Stomach (tissue), 19 donors: ENCODE results near the gene SLFN14. TPM values are rescaled to one million over a fixed set of nuclear protein-coding genes. Genes with fewer than 3 reads are reported as not detected.
A peak's percentile ranks its signal among the peaks of the same experiment; 100 is the strongest.

Experiments
- DNase-seq, 2 donors: peaks; one replicate each; pipeline versions ENCODE4 v3.0.0 to v3.0.0-alpha.2; 2013 to 2019
- H3K27ac ChIP-seq, 5 donors: fragments of 200-600 bp in 4 of 5; sonication (generic) in 4 of 5; one replicate each; pipeline ENCODE4 v1.5.1; 2013 to 2019; ENCODE audit warnings: mild to moderate bottlenecking in 1 of 5, moderate library complexity in 1 of 5
- H3K27me3 ChIP-seq, 3 donors: fragments of 200-600 bp; sonication (generic); one replicate each; pipeline ENCODE4 v1.5.1; 2017 to 2019; ENCODE audit warnings: mixed run types in 1 of 3
- H3K36me3 ChIP-seq, 4 donors: fragments of 200-600 bp; sonication (generic); 1 replicate in 3 of 4; 2 replicates in 1 of 4; pipeline ENCODE4 v1.5.1; 2016 to 2019
- H3K4me1 ChIP-seq, 4 donors: fragments of 200-600 bp; sonication (generic); one replicate each; pipeline ENCODE4 v1.5.1; 2016 to 2019
- H3K4me3 ChIP-seq, 4 donors: fragments of 200-600 bp; sonication (generic) in 3 of 4; one replicate each; pipeline ENCODE4 v1.5.1; 2016 to 2019; ENCODE audit warnings: mild to moderate bottlenecking in 1 of 4
- H3K9me3 ChIP-seq, 4 donors: fragments of 200-600 bp; sonication (generic); one replicate each; pipeline ENCODE4 v1.5.1; 2016 to 2019
- EP300 ChIP-seq: sonication (generic); formaldehyde crosslinking; IDR thresholded peaks from one replicate; pipeline ENCODE4 v1.6.1; 2017; ENCODE audit warnings: antibody characterized with exemption
- POLR2A ChIP-seq, 4 donors: fragments of 450-650 bp; IDR thresholded peaks; one replicate each; pipeline ENCODE4 v1.6.1; 2016; ENCODE audit warnings: antibody characterized with exemption in 4 of 4, control low read depth in 2 of 4, mild to moderate bottlenecking in 1 of 4, moderate library complexity in 1 of 4
- POLR2AphosphoS5 ChIP-seq, 3 donors: sonication (generic); formaldehyde crosslinking; IDR thresholded peaks; one replicate each; pipeline ENCODE4 v1.6.1; 2016; ENCODE audit warnings: antibody characterized with exemption in 3 of 3
- WGBS, 5 donors: extraction: QIAGEN DNeasy Blood & Tissue Kit in 3 of 5; methylation state at CpG; one replicate each; pipeline versions ENCODE4 v1.1.5 to v1.1.7; 2013 to 2018; 5-methylcytosine and 5-hydroxymethylcytosine counted together
- intact Hi-C: fragments of 100-400 bp; cut with DNase I; formaldehyde crosslinking; loops from one replicate; pipeline ENCODE4 v1.15.1; 2023; ENCODE audit warnings: low total_unique reads
- long read RNA-seq, 10 donors: transcript quantifications; one replicate each; lab custom pipeline, GENCODE V29; 2026
- polyA plus RNA-seq, 3 donors: library from polyadenylated mRNA; stranded (reverse); fragments of 200-250 nt; gene quantifications; one replicate each; pipeline ENCODE4 v1.2.3, GENCODE V29; 2013
- total RNA-seq, 5 donors: library from RNA; depleted of rRNA; stranded (reverse); fragments of >200 nt; gene quantifications; one replicate each; pipeline versions ENCODE4 v1.1.0 to v1.2.3, GENCODE V29; 2014 to 2016
- TF ChIP-seq, protein P1 (sequence below), 7 experiments: fragments of 450-650 bp in 4 of 7; fragments of 200-600 bp in 3 of 7; sonication (generic) in 3 of 7; IDR thresholded peaks; one replicate each; pipeline ENCODE4 v1.5.1; 2016 to 2019; ENCODE audit warnings: antibody characterized with exemption in 7 of 7, control low read depth in 2 of 7, mild to moderate bottlenecking in 1 of 7
- donor health status: healthy with polysubstance abuse.
- donor health status: Bipolar disorder and iron deficiency.
- donor health status: healthy.

Gene SLFN14
- total RNA-seq (not detected), polyA plus RNA-seq (not detected)
- long read RNA-seq, donor 1, result 0 reads
- long read RNA-seq, donor 2, result 0 reads
- long read RNA-seq, donor 3, result 0 reads
- long read RNA-seq, donor 4, result 0 reads
- long read RNA-seq, donor 5, result 0 reads
- long read RNA-seq, donor 6, result 0 reads
- long read RNA-seq, donor 7, result 0 reads
- long read RNA-seq, donor 8, result 0 reads
- long read RNA-seq, donor 9, partial matches to known transcripts, result 0 of 10 reads
- long read RNA-seq, donor 9, other reads (novel, unspliced or antisense), result 10 of 10 reads
- long read RNA-seq, donor 10, result 0 reads

- no peaks in the 10 kb centered on the region for H3K36me3 ChIP-seq
- WGBS, 5 donors, result 46 to 50% (median 49%) methylated on average over 3 of the region's 3 CpGs
- no peaks in the 10 kb centered on the region for H3K4me1 ChIP-seq
- TF ChIP-seq, protein P1, sequence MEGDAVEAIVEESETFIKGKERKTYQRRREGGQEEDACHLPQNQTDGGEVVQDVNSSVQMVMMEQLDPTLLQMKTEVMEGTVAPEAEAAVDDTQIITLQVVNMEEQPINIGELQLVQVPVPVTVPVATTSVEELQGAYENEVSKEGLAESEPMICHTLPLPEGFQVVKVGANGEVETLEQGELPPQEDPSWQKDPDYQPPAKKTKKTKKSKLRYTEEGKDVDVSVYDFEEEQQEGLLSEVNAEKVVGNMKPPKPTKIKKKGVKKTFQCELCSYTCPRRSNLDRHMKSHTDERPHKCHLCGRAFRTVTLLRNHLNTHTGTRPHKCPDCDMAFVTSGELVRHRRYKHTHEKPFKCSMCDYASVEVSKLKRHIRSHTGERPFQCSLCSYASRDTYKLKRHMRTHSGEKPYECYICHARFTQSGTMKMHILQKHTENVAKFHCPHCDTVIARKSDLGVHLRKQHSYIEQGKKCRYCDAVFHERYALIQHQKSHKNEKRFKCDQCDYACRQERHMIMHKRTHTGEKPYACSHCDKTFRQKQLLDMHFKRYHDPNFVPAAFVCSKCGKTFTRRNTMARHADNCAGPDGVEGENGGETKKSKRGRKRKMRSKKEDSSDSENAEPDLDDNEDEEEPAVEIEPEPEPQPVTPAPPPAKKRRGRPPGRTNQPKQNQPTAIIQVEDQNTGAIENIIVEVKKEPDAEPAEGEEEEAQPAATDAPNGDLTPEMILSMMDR (IDR thresholded peaks at IDR 0.05), result no peak
- no peak for TF ChIP-seq POLR2A (IDR thresholded peaks at IDR 0.05)
- no peak for TF ChIP-seq EP300
- TF ChIP-seq POLR2AphosphoS5 (IDR thresholded peaks at IDR 0.05), result no peak
- H3K27ac ChIP-seq, result no peak within 1 kb of the TSS
- peak in 1 of 2 donors; percentile 29 for DNase-seq
- intact Hi-C loops, result no loop called here
- H3K4me3 ChIP-seq, result no peak within 1 kb of the TSS
- no peaks in the 10 kb centered on the region for H3K9me3 ChIP-seq
- peaks cover 0 to 9% (median 0%) of the 10 kb centered on the region in 3 donors for H3K27me3 ChIP-seq
Measured at GRCh38 chr17:35560703-35561102, at the start of gene SLFN14. SLFN14 (minus strand) TSS chr17:35560819; CDS start chr17:35558062, 2,757 bp downstream.

GRCh38 chr17:35609831-35610230, 49.2 kb upstream of the SLFN14 start:
- H3K27me3 ChIP-seq, result no peaks in the 10 kb centered on the region
- H3K9me3 ChIP-seq, result no peaks in the 10 kb centered on the region
- H3K4me1 ChIP-seq, result peaks cover 0 to 22% (median 0%) of the 10 kb centered on the region in 4 donors
- H3K4me3 ChIP-seq, result no peak overlapping the region
- intact Hi-C loops, result loop anchor here (10.0 kb wide), 1 partner anchor 125 kb away; the partner anchor contains the start of gene RASL10B
- WGBS, 5 donors, result 95 to 97% (median 96%) methylated on average over 4 of the region's 4 CpGs
- peaks cover 34 to 93% (median 80%) of the 10 kb centered on the region in 4 donors for H3K36me3 ChIP-seq
- TF ChIP-seq EP300 (no peak), POLR2AphosphoS5 (IDR thresholded peaks at IDR 0.05) (no peak), POLR2A (IDR thresholded peaks at IDR 0.05) (no peak)
- TF ChIP-seq, protein P1 (IDR thresholded peaks at IDR 0.05), result no peak
- peak overlapping the region in 1 of 5 donors; percentile 71 for H3K27ac ChIP-seq
- no peak for DNase-seq

DNA sequence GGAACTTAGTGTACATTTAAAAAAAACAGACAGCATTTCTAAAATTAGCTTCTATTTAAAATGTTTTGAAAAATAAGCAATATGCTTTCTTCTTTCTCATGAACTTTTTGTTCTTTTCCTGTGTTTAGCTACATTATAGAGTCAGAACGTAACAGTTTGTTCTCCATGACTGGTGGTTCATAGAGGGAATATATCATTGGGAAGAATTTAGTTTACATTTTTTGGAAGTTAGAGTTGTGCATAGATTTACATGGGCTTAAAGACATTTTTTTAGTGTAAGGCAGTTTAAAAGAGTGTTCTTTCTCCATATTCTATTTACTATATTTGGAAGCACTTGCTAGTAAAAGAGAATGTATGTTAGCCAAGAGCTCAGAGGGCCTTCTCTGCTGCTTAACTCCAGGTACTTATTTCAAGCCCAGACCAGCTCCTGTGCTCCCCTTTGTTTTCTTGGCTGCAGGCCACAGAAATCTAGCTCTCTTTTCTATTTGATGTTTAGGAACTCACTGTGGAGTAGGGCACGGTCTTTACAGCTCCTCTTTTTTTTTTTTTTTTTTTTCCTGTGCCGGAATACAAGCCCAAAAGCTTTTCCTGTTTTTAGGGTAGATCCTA, 46.7 kb upstream of the SLFN14 start:
- H3K36me3 ChIP-seq, result peaks cover 39 to 100% (median 98%) of the 10 kb centered on the region in 4 donors
- H3K27me3 ChIP-seq, result no peaks in the 10 kb centered on the region
- TF ChIP-seq, protein P1 (IDR thresholded peaks at IDR 0.05), result no peak
- TF ChIP-seq POLR2AphosphoS5 (IDR thresholded peaks at IDR 0.05), result no peak
- TF ChIP-seq EP300, result no peak
- no peak for TF ChIP-seq POLR2A (IDR thresholded peaks at IDR 0.05)
- peak overlapping the region in 4 of 5 donors; percentile 2 to 71 (median 34) for H3K27ac ChIP-seq
- peak overlapping the region in 2 of 4 donors; percentile 14 to 20 for H3K4me3 ChIP-seq
- intact Hi-C loops, result no loop called here
- H3K4me1 ChIP-seq, result peaks cover 0 to 16% (median 0%) of the 10 kb centered on the region in 4 donors
- WGBS, 5 donors, result 50 to 77% (median 64%) methylated on average over 3 of the region's 3 CpGs
- peak in 1 of 2 donors; percentile 28 for DNase-seq
- H3K9me3 ChIP-seq, result no peaks in the 10 kb centered on the region

DNA sequence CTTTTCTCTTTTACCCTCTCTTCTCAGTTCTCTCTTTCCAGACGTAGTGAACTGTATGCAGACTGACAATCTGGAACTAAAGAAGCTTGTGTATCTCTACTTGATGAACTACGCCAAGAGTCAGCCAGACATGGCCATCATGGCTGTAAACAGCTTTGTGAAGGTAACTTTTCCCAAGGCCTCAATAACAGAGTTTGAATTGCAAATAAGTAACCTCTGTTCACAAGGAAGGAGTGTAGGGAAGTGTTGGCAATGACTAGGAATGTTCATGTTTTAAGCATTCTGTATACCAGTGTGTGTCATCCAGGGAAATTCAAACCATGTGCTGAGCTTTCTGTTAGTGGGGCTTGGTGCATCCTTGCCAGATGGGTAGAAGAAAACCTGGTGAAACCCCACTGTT, 45.1 kb upstream of the SLFN14 start:
- Histone ChIP-seq H3K27ac (peak overlapping the region in 3 of 5 donors; percentile 2 to 71 (median 67)), H3K36me3 (peaks cover 34 to 100% (median 99%) of the 10 kb centered on the region in 4 donors), H3K27me3 (no peaks in the 10 kb centered on the region), H3K4me1 (peaks cover 0 to 9% (median 0%) of the 10 kb centered on the region in 4 donors), H3K9me3 (no peaks in the 10 kb centered on the region), H3K4me3 (no peak overlapping the region)
- DNase-seq, result no peak
- no peak for TF ChIP-seq EP300
- TF ChIP-seq, protein P1 (IDR thresholded peaks at IDR 0.05), result no peak
- no peak for TF ChIP-seq POLR2A (IDR thresholded peaks at IDR 0.05)
- no peak for TF ChIP-seq POLR2AphosphoS5 (IDR thresholded peaks at IDR 0.05)
- 78 to 99% (median 93%) methylated on average over 2 of the region's 2 CpGs for WGBS, 5 donors
- intact Hi-C loops, result no loop called here
